Liver (tissue), 9 donors: ENCODE data around the gene SLTM. TPM values are rescaled to one million over a fixed set of nuclear protein-coding genes. Genes with fewer than 3 reads are reported as not detected.
A peak's percentile ranks its signal among the peaks of the same experiment; 100 is the strongest.

ENCODE experiments used
- DNase-seq: peaks from one replicate; pipeline ENCODE4 v3.0.0-alpha.2; 2017; ENCODE audit warnings: low spot score
- H3K27ac ChIP-seq, 2 donors: one replicate each; pipeline ENCODE4 v1.7.0; 2013; ENCODE audit warnings: inconsistent platforms in 2 of 2, low read length in 2 of 2, control low read depth in 1 of 2, low read depth in 1 of 2, mild to moderate bottlenecking in 1 of 2
- H3K27me3 ChIP-seq, 4 donors: one replicate each; pipeline versions ENCODE4 v1.6.1 to v1.7.0; 2013; ENCODE audit warnings: low read length in 3 of 4, inconsistent platforms in 1 of 4, mild to moderate bottlenecking in 1 of 4, moderate library complexity in 1 of 4; ENCODE audit not compliant: control insufficient read depth in 4 of 4, insufficient read depth in 4 of 4
- H3K36me3 ChIP-seq, 4 donors: one replicate each; pipeline versions ENCODE4 v1.6.1 to v1.7.0; 2013; ENCODE audit warnings: low read length in 3 of 4, mild to moderate bottlenecking in 3 of 4, low read depth in 1 of 4, moderate library complexity in 1 of 4; ENCODE audit not compliant: control insufficient read depth in 4 of 4, insufficient read depth in 3 of 4
- H3K4me1 ChIP-seq, 4 donors: one replicate each; pipeline versions ENCODE4 v1.6.1 to v1.7.0; 2013; ENCODE audit warnings: low read length in 3 of 4, mild to moderate bottlenecking in 3 of 4, moderate library complexity in 1 of 4; ENCODE audit not compliant: control insufficient read depth in 4 of 4, insufficient read depth in 4 of 4
- H3K4me3 ChIP-seq, 3 donors: one replicate each; pipeline versions ENCODE4 v1.6.1 to v1.7.0; 2013; ENCODE audit warnings: low read length in 3 of 3, control low read depth in 1 of 3, low read depth in 1 of 3, mild to moderate bottlenecking in 1 of 3
- H3K9ac ChIP-seq, 2 donors: one replicate each; pipeline ENCODE4 v1.7.0; 2013; ENCODE audit warnings: low read length in 2 of 2, mild to moderate bottlenecking in 2 of 2, moderate library complexity in 2 of 2, control low read depth in 1 of 2, low read depth in 1 of 2
- H3K9me3 ChIP-seq, 4 donors: one replicate each; pipeline versions ENCODE4 v1.6.1 to v1.7.0; 2013; ENCODE audit warnings: low read length in 3 of 4; ENCODE audit not compliant: control insufficient read depth in 4 of 4
- ATF3 ChIP-seq: IDR thresholded peaks from 2 replicates; pipeline ENCODE4 v1.6.1; 2016; ENCODE audit warnings: antibody characterized with exemption
- EGR1 ChIP-seq, 2 donors: IDR thresholded peaks; 2 replicates each; pipeline ENCODE4 v1.6.1; 2016 to 2018; ENCODE audit warnings: antibody characterized with exemption in 2 of 2, low read depth in 2 of 2
- FOXA1 ChIP-seq: IDR thresholded peaks from 2 replicates; pipeline ENCODE4 v1.6.1; 2016; ENCODE audit warnings: antibody characterized with exemption
- FOXA2 ChIP-seq: IDR thresholded peaks from 2 replicates; pipeline ENCODE4 v1.6.1; 2016; ENCODE audit warnings: antibody characterized with exemption
- GABPA ChIP-seq, 2 donors: IDR thresholded peaks in 1 of 2; conservative IDR thresholded peaks in 1 of 2; 2 replicates each; pipeline ENCODE4 v1.6.1; 2016; ENCODE audit warnings: antibody characterized with exemption in 2 of 2, mild to moderate bottlenecking in 1 of 2, moderate library complexity in 1 of 2
- HNF4A ChIP-seq, 2 donors: conservative IDR thresholded peaks; 2 replicates each; pipeline ENCODE4 v1.6.1; 2016; ENCODE audit warnings: antibody characterized with exemption in 2 of 2, mild to moderate bottlenecking in 2 of 2
- HNF4G ChIP-seq: IDR thresholded peaks from 2 replicates; pipeline ENCODE4 v1.6.1; 2016; ENCODE audit warnings: antibody characterized with exemption
- JUND ChIP-seq, 2 donors: IDR thresholded peaks; 2 replicates each; pipeline ENCODE4 v1.6.1; 2016; ENCODE audit warnings: antibody characterized with exemption in 2 of 2
- NR2F2 ChIP-seq: IDR thresholded peaks from 2 replicates; pipeline ENCODE4 v1.6.1; 2016; ENCODE audit warnings: antibody characterized with exemption
- RAD21 ChIP-seq, 2 donors: IDR thresholded peaks; 2 replicates each; pipeline ENCODE4 v1.6.1; 2016; ENCODE audit warnings: antibody characterized with exemption in 2 of 2, mild to moderate bottlenecking in 2 of 2
- RXRA ChIP-seq, 2 donors: IDR thresholded peaks; 2 replicates each; pipeline ENCODE4 v1.6.1; 2017 to 2018; ENCODE audit warnings: antibody characterized with exemption in 2 of 2, mild to moderate bottlenecking in 1 of 2
- SP1 ChIP-seq: IDR thresholded peaks from 2 replicates; pipeline ENCODE4 v1.6.1; 2018; ENCODE audit warnings: antibody characterized with exemption, mild to moderate bottlenecking
- TAF1 ChIP-seq: conservative IDR thresholded peaks from 2 replicates; pipeline ENCODE4 v1.6.1; 2016; ENCODE audit warnings: antibody characterized with exemption, mild to moderate bottlenecking
- YY1 ChIP-seq: IDR thresholded peaks from 2 replicates; pipeline ENCODE4 v1.6.1; 2016; ENCODE audit warnings: antibody characterized with exemption, mild to moderate bottlenecking
- ZBTB33 ChIP-seq: IDR thresholded peaks from 2 replicates; pipeline ENCODE4 v1.6.1; 2016; ENCODE audit warnings: antibody characterized with exemption
- WGBS: extraction: QIAGEN DNeasy Blood & Tissue Kit; methylation state at CpG from one replicate; pipeline ENCODE4 v1.1.7; 2013; 5-methylcytosine and 5-hydroxymethylcytosine counted together
- polyA plus RNA-seq, 2 donors: library from polyadenylated mRNA; stranded (reverse) in 1 of 2; unstranded in 1 of 2; fragments of 200-250 nt in 1 of 2; fragments of >200 nt in 1 of 2; fragmentation: Nextera tagmentation in 1 of 2; extraction: Ambion mirVana in 1 of 2; gene quantifications; one replicate each; pipeline versions ENCODE4 v1.2.1 to v1.2.3, GENCODE V29; 2013 to 2015
- total RNA-seq, 2 donors: library from RNA; depleted of rRNA; stranded (reverse); fragments of >200 nt; gene quantifications; one replicate each; pipeline ENCODE4 v1.2.3, GENCODE V29; 2014
- TF ChIP-seq, protein P1 (sequence below): IDR thresholded peaks from 2 replicates; pipeline ENCODE4 v1.6.1; 2016; ENCODE audit warnings: antibody characterized with exemption, mild to moderate bottlenecking
- TF ChIP-seq, protein P2 (sequence below): fragments of 150-350 bp; IDR thresholded peaks from 2 replicates; pipeline ENCODE4 v1.5.1; 2017; ENCODE audit warnings: improper control_type of control experiment, low read depth, low read length; ENCODE audit not compliant: missing input control
- TF ChIP-seq, protein P3 (sequence below): IDR thresholded peaks from 2 replicates; pipeline ENCODE4 v1.6.1; 2016; ENCODE audit warnings: antibody characterized with exemption
- donor health status: healthy.
- donor health status: healthy.
- donor health status: healthy.
- donor health status: healthy.
- donor health status: healthy.

The SLTM gene
- total and polyA plus RNA-seq, 4 donors = 20.4 to 78.1 (median 50.1) TPM

DNA sequence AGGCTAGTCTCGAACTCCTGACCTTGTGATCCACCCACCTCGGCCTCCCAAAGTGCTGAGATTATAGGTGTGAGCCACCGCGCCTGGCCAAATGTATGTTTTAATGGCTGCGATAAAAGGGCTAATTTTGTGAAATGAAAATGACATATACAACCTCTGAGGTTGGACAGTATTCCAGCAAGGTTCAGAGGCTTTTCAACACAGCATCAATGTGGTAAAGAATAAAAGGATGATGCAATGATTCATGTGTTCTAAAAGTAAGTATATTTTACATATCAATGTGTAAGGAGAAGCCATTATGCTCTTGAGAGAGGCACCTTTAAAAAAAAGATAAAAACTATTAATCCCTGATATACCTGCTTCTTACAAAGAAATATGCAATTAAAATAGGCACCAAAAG is 6.7 kb downstream of the SLTM start (continued):
- TF ChIP-seq, protein P1, sequence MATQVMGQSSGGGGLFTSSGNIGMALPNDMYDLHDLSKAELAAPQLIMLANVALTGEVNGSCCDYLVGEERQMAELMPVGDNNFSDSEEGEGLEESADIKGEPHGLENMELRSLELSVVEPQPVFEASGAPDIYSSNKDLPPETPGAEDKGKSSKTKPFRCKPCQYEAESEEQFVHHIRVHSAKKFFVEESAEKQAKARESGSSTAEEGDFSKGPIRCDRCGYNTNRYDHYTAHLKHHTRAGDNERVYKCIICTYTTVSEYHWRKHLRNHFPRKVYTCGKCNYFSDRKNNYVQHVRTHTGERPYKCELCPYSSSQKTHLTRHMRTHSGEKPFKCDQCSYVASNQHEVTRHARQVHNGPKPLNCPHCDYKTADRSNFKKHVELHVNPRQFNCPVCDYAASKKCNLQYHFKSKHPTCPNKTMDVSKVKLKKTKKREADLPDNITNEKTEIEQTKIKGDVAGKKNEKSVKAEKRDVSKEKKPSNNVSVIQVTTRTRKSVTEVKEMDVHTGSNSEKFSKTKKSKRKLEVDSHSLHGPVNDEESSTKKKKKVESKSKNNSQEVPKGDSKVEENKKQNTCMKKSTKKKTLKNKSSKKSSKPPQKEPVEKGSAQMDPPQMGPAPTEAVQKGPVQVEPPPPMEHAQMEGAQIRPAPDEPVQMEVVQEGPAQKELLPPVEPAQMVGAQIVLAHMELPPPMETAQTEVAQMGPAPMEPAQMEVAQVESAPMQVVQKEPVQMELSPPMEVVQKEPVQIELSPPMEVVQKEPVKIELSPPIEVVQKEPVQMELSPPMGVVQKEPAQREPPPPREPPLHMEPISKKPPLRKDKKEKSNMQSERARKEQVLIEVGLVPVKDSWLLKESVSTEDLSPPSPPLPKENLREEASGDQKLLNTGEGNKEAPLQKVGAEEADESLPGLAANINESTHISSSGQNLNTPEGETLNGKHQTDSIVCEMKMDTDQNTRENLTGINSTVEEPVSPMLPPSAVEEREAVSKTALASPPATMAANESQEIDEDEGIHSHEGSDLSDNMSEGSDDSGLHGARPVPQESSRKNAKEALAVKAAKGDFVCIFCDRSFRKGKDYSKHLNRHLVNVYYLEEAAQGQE = no peak
- TF ChIP-seq NR2F2 (no peak), JUND (IDR thresholded peaks at IDR 0.05) (no peak), YY1 (no peak), GABPA (IDR thresholded peaks at IDR 0.05 in 1 of 2, conservative IDR thresholded peaks at IDR 0.05 in 1 of 2) (no peak)

GRCh38 chr15:58924327-58924726 is 9.2 kb downstream of the SLTM start:
- H3K9ac ChIP-seq = no peak overlapping the region
- no peak for DNase-seq
- H3K4me1 ChIP-seq = peaks cover 0 to 6% (median 0%) of the 10 kb centered on the region in 4 donors
- H3K9me3 ChIP-seq = no peaks in the 10 kb centered on the region
- TF ChIP-seq RXRA (IDR thresholded peaks at IDR 0.05) (peak in 1 of 2 donors; percentile 5), NR2F2 (no peak), YY1 (no peak)
- no peak overlapping the region for H3K4me3 ChIP-seq
- H3K27me3 ChIP-seq = no peaks in the 10 kb centered on the region
- H3K36me3 ChIP-seq = peaks cover 0 to 21% (median 11%) of the 10 kb centered on the region in 4 donors
- H3K27ac ChIP-seq = peak overlapping the region in 1 of 2 donors; percentile 44
- 56% methylated on average over 2 of the region's 2 CpGs for WGBS

GRCh38 chr15:58923696-58924300 is 9.7 kb downstream of the SLTM start:
- no peak overlapping the region for H3K9ac ChIP-seq
- H3K4me3 ChIP-seq = no peak overlapping the region
- H3K4me1 ChIP-seq = peaks cover 0 to 6% (median 0%) of the 10 kb centered on the region in 4 donors
- no peak for DNase-seq
- WGBS = 83% methylated on average over 10 of the region's 10 CpGs
- no peaks in the 10 kb centered on the region for H3K27me3 ChIP-seq
- no peaks in the 10 kb centered on the region for H3K9me3 ChIP-seq
- peak overlapping the region in 1 of 2 donors; percentile 44 for H3K27ac ChIP-seq
- peaks cover 2 to 17% (median 9%) of the 10 kb centered on the region in 4 donors for H3K36me3 ChIP-seq
- TF ChIP-seq HNF4G (no peak), NR2F2 (no peak), TAF1 (no peak), YY1 (no peak), JUND (IDR thresholded peaks at IDR 0.05) (no peak), RAD21 (IDR thresholded peaks at IDR 0.05) (no peak), SP1 (no peak), RXRA (IDR thresholded peaks at IDR 0.05) (no peak), HNF4A (conservative IDR thresholded peaks at IDR 0.05) (no peak), EGR1 (IDR thresholded peaks at IDR 0.05; ENCODE audit: low read depth in 2 of 2) (no peak), FOXA1 (no peak), ZBTB33 (no peak), GABPA (IDR thresholded peaks at IDR 0.05 in 1 of 2, conservative IDR thresholded peaks at IDR 0.05 in 1 of 2) (no peak), ATF3 (no peak), FOXA2 (no peak)
- TF ChIP-seq, protein P2, sequence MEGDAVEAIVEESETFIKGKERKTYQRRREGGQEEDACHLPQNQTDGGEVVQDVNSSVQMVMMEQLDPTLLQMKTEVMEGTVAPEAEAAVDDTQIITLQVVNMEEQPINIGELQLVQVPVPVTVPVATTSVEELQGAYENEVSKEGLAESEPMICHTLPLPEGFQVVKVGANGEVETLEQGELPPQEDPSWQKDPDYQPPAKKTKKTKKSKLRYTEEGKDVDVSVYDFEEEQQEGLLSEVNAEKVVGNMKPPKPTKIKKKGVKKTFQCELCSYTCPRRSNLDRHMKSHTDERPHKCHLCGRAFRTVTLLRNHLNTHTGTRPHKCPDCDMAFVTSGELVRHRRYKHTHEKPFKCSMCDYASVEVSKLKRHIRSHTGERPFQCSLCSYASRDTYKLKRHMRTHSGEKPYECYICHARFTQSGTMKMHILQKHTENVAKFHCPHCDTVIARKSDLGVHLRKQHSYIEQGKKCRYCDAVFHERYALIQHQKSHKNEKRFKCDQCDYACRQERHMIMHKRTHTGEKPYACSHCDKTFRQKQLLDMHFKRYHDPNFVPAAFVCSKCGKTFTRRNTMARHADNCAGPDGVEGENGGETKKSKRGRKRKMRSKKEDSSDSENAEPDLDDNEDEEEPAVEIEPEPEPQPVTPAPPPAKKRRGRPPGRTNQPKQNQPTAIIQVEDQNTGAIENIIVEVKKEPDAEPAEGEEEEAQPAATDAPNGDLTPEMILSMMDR = no peak
- TF ChIP-seq, protein P1 = no peak
- TF ChIP-seq, protein P3, sequence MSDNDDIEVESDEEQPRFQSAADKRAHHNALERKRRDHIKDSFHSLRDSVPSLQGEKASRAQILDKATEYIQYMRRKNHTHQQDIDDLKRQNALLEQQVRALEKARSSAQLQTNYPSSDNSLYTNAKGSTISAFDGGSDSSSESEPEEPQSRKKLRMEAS = no peak
